ENCODE data around the gene ETF1.

DNA sequence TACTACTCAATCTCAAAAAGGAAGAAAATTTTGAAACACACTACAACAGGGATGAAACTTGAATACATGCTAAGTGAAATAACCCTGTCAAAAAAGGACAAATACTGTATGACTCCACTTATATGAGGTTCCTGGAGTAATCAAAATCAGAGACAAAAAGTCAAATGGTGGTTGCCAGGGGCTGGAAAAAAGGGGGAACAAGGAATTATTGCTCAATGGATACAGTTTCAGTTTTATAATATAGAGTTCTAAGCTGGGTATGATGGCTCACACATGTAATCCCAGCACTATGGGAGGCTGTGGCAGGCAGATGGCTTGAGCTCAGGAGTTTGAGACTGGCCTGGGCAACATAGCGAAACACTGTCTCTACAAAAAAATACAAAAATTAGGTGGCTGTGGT is 29.0 kb downstream of the ETF1 start:
- TF ChIP-seq CTCF (IDR thresholded peaks at IDR 0.05; ENCODE audit: low read length) (no peak), EZH2phosphoT487 (IDR thresholded peaks at IDR 0.05; ENCODE audit: low read length) (no peak)

Data from MM.1S (cell line).